SK-N-SH (cell line): ENCODE results near the gene AUTS2.

ENCODE experiments used
- EZH2phosphoT487 ChIP-seq: fragments of 200-600 bp; sonication (generic); IDR thresholded peaks from 2 replicates; pipeline ENCODE4 v1.6.1; 2017; ENCODE audit warnings: low read depth, mixed run types, mild to moderate bottlenecking, antibody characterized with exemption, moderate library complexity, borderline replicate concordance
- FOSL2 ChIP-seq: IDR thresholded peaks from 2 replicates; pipeline ENCODE4 v1.4.0; 2012; ENCODE audit warnings: low read depth, mild to moderate bottlenecking, moderate library complexity, borderline replicate concordance
- TF ChIP-seq, protein P1 (sequence below): fragments of 150-350 bp; IDR thresholded peaks from 2 replicates; pipeline ENCODE4 v1.6.1; 2017; ENCODE audit warnings: antibody characterized with exemption, low read length, low read depth, borderline replicate concordance
- TF ChIP-seq, protein P2 (sequence below): IDR thresholded peaks from 2 replicates; pipeline ENCODE4; 2012
- TF ChIP-seq, protein P3 (sequence below): fragments of 200-600 bp; sonication (generic); IDR thresholded peaks from 2 replicates; pipeline ENCODE4 v1.6.1; 2017; ENCODE audit warnings: antibody characterized with exemption, mild to moderate bottlenecking, moderate library complexity

DNA sequence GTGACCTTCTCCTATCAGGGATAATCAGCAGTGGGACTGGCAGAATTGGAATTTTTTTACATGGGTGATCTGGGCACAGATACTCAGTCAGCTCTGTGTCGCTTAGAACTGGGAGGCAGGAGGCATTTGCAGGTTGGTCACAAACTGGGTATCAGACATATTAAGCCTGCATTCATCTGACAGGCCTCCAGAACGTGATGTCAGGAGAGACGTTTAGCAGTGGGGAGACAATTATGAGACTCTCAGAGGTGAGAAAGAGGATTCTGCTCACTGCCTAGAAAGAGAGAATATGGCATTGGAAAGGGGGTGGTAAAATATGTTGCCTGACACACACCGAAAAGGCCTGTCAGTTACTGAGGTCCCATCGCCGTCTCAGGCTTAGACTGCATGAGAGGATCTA is 816.1 kb downstream of the AUTS2 start:
- TF ChIP-seq, protein P1, sequence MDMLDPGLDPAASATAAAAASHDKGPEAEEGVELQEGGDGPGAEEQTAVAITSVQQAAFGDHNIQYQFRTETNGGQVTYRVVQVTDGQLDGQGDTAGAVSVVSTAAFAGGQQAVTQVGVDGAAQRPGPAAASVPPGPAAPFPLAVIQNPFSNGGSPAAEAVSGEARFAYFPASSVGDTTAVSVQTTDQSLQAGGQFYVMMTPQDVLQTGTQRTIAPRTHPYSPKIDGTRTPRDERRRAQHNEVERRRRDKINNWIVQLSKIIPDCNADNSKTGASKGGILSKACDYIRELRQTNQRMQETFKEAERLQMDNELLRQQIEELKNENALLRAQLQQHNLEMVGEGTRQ: no peak
- TF ChIP-seq, protein P2, sequence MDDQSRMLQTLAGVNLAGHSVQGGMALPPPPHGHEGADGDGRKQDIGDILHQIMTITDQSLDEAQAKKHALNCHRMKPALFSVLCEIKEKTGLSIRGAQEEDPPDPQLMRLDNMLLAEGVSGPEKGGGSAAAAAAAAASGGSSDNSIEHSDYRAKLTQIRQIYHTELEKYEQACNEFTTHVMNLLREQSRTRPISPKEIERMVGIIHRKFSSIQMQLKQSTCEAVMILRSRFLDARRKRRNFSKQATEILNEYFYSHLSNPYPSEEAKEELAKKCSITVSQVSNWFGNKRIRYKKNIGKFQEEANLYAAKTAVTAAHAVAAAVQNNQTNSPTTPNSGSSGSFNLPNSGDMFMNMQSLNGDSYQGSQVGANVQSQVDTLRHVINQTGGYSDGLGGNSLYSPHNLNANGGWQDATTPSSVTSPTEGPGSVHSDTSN: no peak
- TF ChIP-seq FOSL2 (no peak), EZH2phosphoT487 (no peak)
- TF ChIP-seq, protein P3, sequence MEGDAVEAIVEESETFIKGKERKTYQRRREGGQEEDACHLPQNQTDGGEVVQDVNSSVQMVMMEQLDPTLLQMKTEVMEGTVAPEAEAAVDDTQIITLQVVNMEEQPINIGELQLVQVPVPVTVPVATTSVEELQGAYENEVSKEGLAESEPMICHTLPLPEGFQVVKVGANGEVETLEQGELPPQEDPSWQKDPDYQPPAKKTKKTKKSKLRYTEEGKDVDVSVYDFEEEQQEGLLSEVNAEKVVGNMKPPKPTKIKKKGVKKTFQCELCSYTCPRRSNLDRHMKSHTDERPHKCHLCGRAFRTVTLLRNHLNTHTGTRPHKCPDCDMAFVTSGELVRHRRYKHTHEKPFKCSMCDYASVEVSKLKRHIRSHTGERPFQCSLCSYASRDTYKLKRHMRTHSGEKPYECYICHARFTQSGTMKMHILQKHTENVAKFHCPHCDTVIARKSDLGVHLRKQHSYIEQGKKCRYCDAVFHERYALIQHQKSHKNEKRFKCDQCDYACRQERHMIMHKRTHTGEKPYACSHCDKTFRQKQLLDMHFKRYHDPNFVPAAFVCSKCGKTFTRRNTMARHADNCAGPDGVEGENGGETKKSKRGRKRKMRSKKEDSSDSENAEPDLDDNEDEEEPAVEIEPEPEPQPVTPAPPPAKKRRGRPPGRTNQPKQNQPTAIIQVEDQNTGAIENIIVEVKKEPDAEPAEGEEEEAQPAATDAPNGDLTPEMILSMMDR: no peak
